IMR-90 (cell line): ENCODE data around the gene ROR2. TPM values are rescaled to one million over a fixed set of nuclear protein-coding genes. Genes with fewer than 3 reads are reported as not detected.

ENCODE experiments used
- ATAC-seq: fragments of 200-7000 bp; cut with Tn5 transposase; 2 replicates; pipeline ENCODE4 v1.9.1; 2020; ENCODE audit warnings: low read depth, mild to moderate bottlenecking, moderate library complexity
- BruUV-seq: library from RNA; stranded (reverse); fragments of 400-500 nt; replicated peaks from 2 replicates; lab custom pipeline; 2021; lab: Mats Ljungman, UMichigan
- CTCF ChIA-PET: fragments of 300-600 bp; formaldehyde crosslinking; extraction: SDS; loops from one replicate; lab custom pipeline; 2021; ENCODE audit warnings: antibody characterized with exemption; lab: Yijun Ruan, JAX
- POLR2A ChIA-PET: fragments of 300-600 bp; sonication (Branson Sonifier 250); formaldehyde crosslinking; loops from one replicate; lab custom pipeline; 2022; ENCODE audit warnings: antibody characterized with exemption; ENCODE audit not compliant: unreplicated experiment; lab: Charles Lee
- DNase-seq: peaks from one replicate; pipeline ENCODE4 v3.0.0; 2013
- H2AFZ ChIP-seq: replicated peaks from 2 replicates; pipeline ENCODE3; 2013; ENCODE audit warnings: low read length, mild to moderate bottlenecking; ENCODE audit not compliant: poor library complexity
- H2AK5ac ChIP-seq: 2 replicates; pipeline ENCODE4 v1.6.1; 2013; ENCODE audit warnings: low read depth, low read length, inconsistent platforms
- H2AK9ac ChIP-seq: replicated peaks from 2 replicates; pipeline ENCODE3; 2013; ENCODE audit warnings: mild to moderate bottlenecking, low read depth, low read length, moderate library complexity; ENCODE audit not compliant: poor library complexity
- H2BK120ac ChIP-seq: 2 replicates; pipeline ENCODE4 v1.6.1; 2013; ENCODE audit warnings: low read depth, low read length, inconsistent platforms
- H2BK15ac ChIP-seq: 3 replicates; pipeline ENCODE4 v1.6.1; 2013; ENCODE audit warnings: low read depth, low read length, inconsistent platforms
- H2BK20ac ChIP-seq: 2 replicates; pipeline ENCODE4 v1.6.1; 2013; ENCODE audit warnings: low read depth, mild to moderate bottlenecking, inconsistent platforms, low read length, moderate library complexity
- H2BK5ac ChIP-seq: 2 replicates; pipeline ENCODE4 v1.6.1; 2013; ENCODE audit warnings: mild to moderate bottlenecking, low read depth, low read length, inconsistent platforms; ENCODE audit not compliant: poor library complexity, severe bottlenecking
- H3K14ac ChIP-seq: replicated peaks from 2 replicates; pipeline ENCODE4 v1.6.1; 2013; ENCODE audit warnings: low read depth, low read length, inconsistent platforms
- H3K18ac ChIP-seq: 2 replicates; pipeline ENCODE4 v1.6.1; 2013; ENCODE audit warnings: low read depth, low read length, control low read depth
- H3K23ac ChIP-seq: 2 replicates; pipeline ENCODE4 v1.6.1; 2013; ENCODE audit warnings: low read depth, low read length, inconsistent platforms
- H3K27ac ChIP-seq: 2 replicates; pipeline ENCODE4 v1.5.1; 2013; ENCODE audit warnings: mild to moderate bottlenecking, control low read depth, low read length; ENCODE audit not compliant: insufficient read depth
- H3K27me3 ChIP-seq: 2 replicates; pipeline ENCODE4 v1.6.1; 2013; ENCODE audit warnings: low read length; ENCODE audit not compliant: control insufficient read depth, insufficient read depth
- H3K36me3 ChIP-seq: 2 replicates; pipeline ENCODE4 v1.6.1; 2013; ENCODE audit warnings: low read length, mixed read lengths; ENCODE audit not compliant: control insufficient read depth, insufficient read depth
- H3K4ac ChIP-seq: 2 replicates; pipeline ENCODE4 v1.6.1; 2013; ENCODE audit warnings: low read depth, low read length, inconsistent platforms
- H3K4me1 ChIP-seq: 2 replicates; pipeline ENCODE4 v1.6.1; 2013; ENCODE audit warnings: low read length, mixed read lengths; ENCODE audit not compliant: control insufficient read depth, insufficient read depth
- H3K4me2 ChIP-seq: 2 replicates; pipeline ENCODE4 v1.6.1; 2013; ENCODE audit warnings: low read depth, mild to moderate bottlenecking, control low read depth, low read length, moderate library complexity
- H3K4me3 ChIP-seq: 2 replicates; pipeline ENCODE4 v1.5.1; 2013; ENCODE audit warnings: low read depth, mild to moderate bottlenecking, control low read depth, low read length, moderate library complexity; ENCODE audit not compliant: insufficient read depth
- H3K56ac ChIP-seq: 2 replicates; pipeline ENCODE4 v1.6.1; 2013; ENCODE audit warnings: low read length, inconsistent platforms; ENCODE audit not compliant: insufficient read depth; ENCODE audit errors: extremely low read depth
- H3K79me1 ChIP-seq, 2 experiments: 2 replicates each; pipeline ENCODE4 v1.6.1; 2013; ENCODE audit warnings: low read length in 2 of 2, inconsistent platforms in 1 of 2, low read depth in 1 of 2
- H3K9ac ChIP-seq: 2 replicates; pipeline ENCODE4 v1.6.1; 2013; ENCODE audit warnings: low read depth, low read length, control low read depth
- H3K9me1 ChIP-seq: 2 replicates; pipeline ENCODE4 v1.6.1; 2013; ENCODE audit warnings: low read length, inconsistent platforms; ENCODE audit not compliant: insufficient read depth
- H3K9me3 ChIP-seq: 2 replicates; pipeline ENCODE4 v1.6.1; 2013; ENCODE audit warnings: low read length; ENCODE audit not compliant: control insufficient read depth, insufficient read depth
- H4K20me1 ChIP-seq: 2 replicates; pipeline ENCODE4 v1.6.1; 2013; ENCODE audit warnings: low read length, inconsistent platforms; ENCODE audit not compliant: insufficient read depth
- H4K5ac ChIP-seq: 2 replicates; pipeline ENCODE4 v1.6.1; 2013; ENCODE audit warnings: mild to moderate bottlenecking, low read depth, low read length, control low read depth
- H4K8ac ChIP-seq, 2 experiments: 2 replicates each; pipeline ENCODE4 v1.6.1; 2013; ENCODE audit warnings: low read depth in 2 of 2, low read length in 2 of 2, control low read depth in 1 of 2, inconsistent platforms in 1 of 2
- H4K91ac ChIP-seq: 2 replicates; pipeline ENCODE4 v1.6.1; 2013; ENCODE audit warnings: low read depth, low read length, inconsistent platforms; ENCODE audit not compliant: insufficient read depth
- BHLHE40 ChIP-seq: fragments of 150-350 bp; IDR thresholded peaks from 2 replicates; pipeline ENCODE4 v1.6.1; 2016; ENCODE audit warnings: mild to moderate bottlenecking, low read depth, low read length
- CEBPB ChIP-seq: IDR thresholded peaks from 2 replicates; pipeline ENCODE4 v1.6.1; 2012; ENCODE audit warnings: low read depth, low read length, improper control_type of control experiment
- FOS ChIP-seq: fragments of 150-350 bp; IDR thresholded peaks from 2 replicates; pipeline ENCODE4 v1.6.1; 2016; ENCODE audit warnings: low read depth, low read length
- MAFK ChIP-seq: IDR thresholded peaks from 2 replicates; pipeline ENCODE4 v1.6.1; 2012; ENCODE audit warnings: low read depth, low read length, improper control_type of control experiment
- MAZ ChIP-seq: IDR thresholded peaks from 2 replicates; pipeline ENCODE4 v1.6.1; 2012; ENCODE audit warnings: low read depth, mild to moderate bottlenecking, low read length, improper control_type of control experiment, moderate library complexity, borderline replicate concordance
- MXI1 ChIP-seq: IDR thresholded peaks from 2 replicates; pipeline ENCODE4 v1.6.1; 2012; ENCODE audit warnings: low read depth, mild to moderate bottlenecking, low read length, moderate library complexity, borderline replicate concordance
- NFE2L2 ChIP-seq: fragments of 150-350 bp; IDR thresholded peaks from 2 replicates; pipeline ENCODE4 v1.6.1; 2016; ENCODE audit warnings: low read depth, mild to moderate bottlenecking, low read length
- RAD21 ChIP-seq: IDR thresholded peaks from 2 replicates; pipeline ENCODE4 v1.6.1; 2012; ENCODE audit warnings: low read length, improper control_type of control experiment
- RFX5 ChIP-seq: IDR thresholded peaks from 2 replicates; pipeline ENCODE4 v1.8.0; 2012; ENCODE audit warnings: low read depth, mild to moderate bottlenecking, low read length, moderate library complexity
- SMC3 ChIP-seq: fragments of 150-350 bp; IDR thresholded peaks from 2 replicates; pipeline ENCODE4 v1.6.1; 2016; ENCODE audit warnings: low read depth, mild to moderate bottlenecking, antibody characterized with exemption, low read length, moderate library complexity
- WGBS, 2 experiments: methylation state at CpG; one replicate each; pipeline versions ENCODE4 v1.1.5 to v1.1.7; 2013; ENCODE audit warnings: missing lambda C conversion rate in 2 of 2; ENCODE audit not compliant: insufficient read length in 1 of 2; ENCODE audit errors: extremely low coverage in 2 of 2; 5-methylcytosine and 5-hydroxymethylcytosine counted together
- dilution Hi-C: fragments of 300-500 bp; cut with HindIII; formaldehyde crosslinking; loops from one replicate; pipeline ENCODE4 v1.14.3; 2018; ENCODE audit warnings: low sequenced_read_pairs; ENCODE audit not compliant: unreplicated experiment
- in situ Hi-C: fragments of 300-500 bp; cut with MboI; formaldehyde crosslinking; loops from 3 replicates; pipeline ENCODE4 v1.14.3; 2019; ENCODE audit warnings: low sequenced_read_pairs, inconsistent platforms, mixed read lengths
- intact Hi-C: fragments of 100-400 bp; cut with micrococcal nuclease; formaldehyde crosslinking; loops from 2 replicates; pipeline ENCODE4 v1.10.0; 2022
- polyA plus RNA-seq, 3 experiments: library from polyadenylated mRNA; depleted of rRNA; stranded (reverse); fragments of >200 nt; gene quantifications; 2 replicates each; pipeline ENCODE4 v1.2.3, GENCODE V29; 2012; ENCODE audit warnings: low replicate concordance in 1 of 3
- total RNA-seq: library from RNA; depleted of rRNA; stranded (reverse); fragments of >200 nt; gene quantifications from 2 replicates; pipeline ENCODE4 v1.2.3, GENCODE V29; 2012
- TF ChIP-seq, protein P1 (sequence below): fragments of 150-350 bp; IDR thresholded peaks from 2 replicates; pipeline ENCODE4 v1.6.1; 2017; ENCODE audit warnings: mild to moderate bottlenecking, antibody characterized with exemption, low read length, low read depth
- TF ChIP-seq, protein P2 (sequence below): conservative IDR thresholded peaks from 2 replicates; pipeline ENCODE4 v1.5.1; 2012; ENCODE audit warnings: mild to moderate bottlenecking, low read depth, low read length, improper control_type of control experiment
- TF ChIP-seq, protein P3 (sequence below): fragments of 150-350 bp; IDR thresholded peaks from 2 replicates; pipeline ENCODE4 v1.6.1; 2016; ENCODE audit warnings: low read depth, mild to moderate bottlenecking, low read length, moderate library complexity, borderline replicate concordance

ROR2 gene
- total and polyA plus RNA-seq, 2 of the 4 experiments (the other 2 are of a cell fraction) = 2.3 to 4.8 TPM

DNA sequence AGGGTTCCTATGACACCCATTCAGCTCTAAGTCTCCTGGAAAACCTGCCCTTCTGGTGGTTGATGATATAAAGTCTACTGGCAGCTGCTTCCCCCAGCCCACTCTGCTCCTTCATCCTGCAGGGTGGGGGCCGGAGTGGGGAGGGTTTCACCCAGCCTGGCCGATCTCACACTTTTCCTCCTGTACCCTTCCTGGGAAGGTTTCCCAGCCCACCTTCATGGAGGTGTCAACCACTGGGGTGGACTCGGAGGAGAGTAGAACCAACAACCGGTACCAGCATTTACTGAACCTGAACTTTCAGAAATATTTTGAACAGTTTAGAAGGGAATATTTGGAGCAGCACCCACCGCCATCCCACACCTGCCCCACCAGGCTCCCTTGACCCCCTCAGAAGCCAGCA is 30.4 kb downstream of the ROR2 start:
- Histone ChIP-seq H4K20me1 (peaks cover 21% of the 10 kb centered on the region), H3K9ac (no peak overlapping the region), H2AK5ac (no peak overlapping the region), H3K56ac (no peak overlapping the region), H2BK5ac (no peak overlapping the region), H2AFZ (no peak overlapping the region), H3K14ac (no peak overlapping the region), H3K4me3 (no peak overlapping the region), H2AK9ac (no peak overlapping the region), H3K9me1 (peaks cover 6% of the 10 kb centered on the region; the same call in 1 of the 2 replicates), H4K91ac (no peak overlapping the region), H4K8ac (no peak overlapping the region), H3K4ac (no peak overlapping the region), H3K9me3 (no peaks in the 10 kb centered on the region), H3K18ac (no peak overlapping the region), H3K79me1 (peaks cover 0 to 7% of the 10 kb centered on the region in 2 experiments; a peak in 1 of 4 replicates), H4K5ac (no peak overlapping the region), H2BK15ac (no peak overlapping the region), H3K27ac (no peak overlapping the region), H3K27me3 (no peaks in the 10 kb centered on the region; the same call in 1 of the 2 replicates), H3K4me2 (no peak overlapping the region), H3K36me3 (peaks cover 5% of the 10 kb centered on the region; the same call in 1 of the 2 replicates), H3K23ac (no peak overlapping the region), H3K4me1 (peaks cover 4% of the 10 kb centered on the region; the same call in 1 of the 2 replicates), H2BK120ac (no peak overlapping the region), H2BK20ac (no peak overlapping the region)
- intact Hi-C loops = no loop called here
- WGBS, 2 experiments = no CpG with 5 or more reads among the region's 5 CpGs
- dilution Hi-C loops = no loop called here
- ChIA-PET POLR2A (no interaction called here), CTCF (no interaction called here)
- ATAC-seq = no peak
- TF ChIP-seq RAD21 (no peak), CEBPB (no peak), MAZ (no peak), MAFK (no peak), FOS (no peak), SMC3 (no peak), MXI1 (no peak), RFX5 (no peak), NFE2L2 (no peak), BHLHE40 (no peak)
- TF ChIP-seq, protein P1, sequence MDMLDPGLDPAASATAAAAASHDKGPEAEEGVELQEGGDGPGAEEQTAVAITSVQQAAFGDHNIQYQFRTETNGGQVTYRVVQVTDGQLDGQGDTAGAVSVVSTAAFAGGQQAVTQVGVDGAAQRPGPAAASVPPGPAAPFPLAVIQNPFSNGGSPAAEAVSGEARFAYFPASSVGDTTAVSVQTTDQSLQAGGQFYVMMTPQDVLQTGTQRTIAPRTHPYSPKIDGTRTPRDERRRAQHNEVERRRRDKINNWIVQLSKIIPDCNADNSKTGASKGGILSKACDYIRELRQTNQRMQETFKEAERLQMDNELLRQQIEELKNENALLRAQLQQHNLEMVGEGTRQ = no peak
- TF ChIP-seq, protein P2, sequence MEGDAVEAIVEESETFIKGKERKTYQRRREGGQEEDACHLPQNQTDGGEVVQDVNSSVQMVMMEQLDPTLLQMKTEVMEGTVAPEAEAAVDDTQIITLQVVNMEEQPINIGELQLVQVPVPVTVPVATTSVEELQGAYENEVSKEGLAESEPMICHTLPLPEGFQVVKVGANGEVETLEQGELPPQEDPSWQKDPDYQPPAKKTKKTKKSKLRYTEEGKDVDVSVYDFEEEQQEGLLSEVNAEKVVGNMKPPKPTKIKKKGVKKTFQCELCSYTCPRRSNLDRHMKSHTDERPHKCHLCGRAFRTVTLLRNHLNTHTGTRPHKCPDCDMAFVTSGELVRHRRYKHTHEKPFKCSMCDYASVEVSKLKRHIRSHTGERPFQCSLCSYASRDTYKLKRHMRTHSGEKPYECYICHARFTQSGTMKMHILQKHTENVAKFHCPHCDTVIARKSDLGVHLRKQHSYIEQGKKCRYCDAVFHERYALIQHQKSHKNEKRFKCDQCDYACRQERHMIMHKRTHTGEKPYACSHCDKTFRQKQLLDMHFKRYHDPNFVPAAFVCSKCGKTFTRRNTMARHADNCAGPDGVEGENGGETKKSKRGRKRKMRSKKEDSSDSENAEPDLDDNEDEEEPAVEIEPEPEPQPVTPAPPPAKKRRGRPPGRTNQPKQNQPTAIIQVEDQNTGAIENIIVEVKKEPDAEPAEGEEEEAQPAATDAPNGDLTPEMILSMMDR = no peak
- TF ChIP-seq, protein P3, sequence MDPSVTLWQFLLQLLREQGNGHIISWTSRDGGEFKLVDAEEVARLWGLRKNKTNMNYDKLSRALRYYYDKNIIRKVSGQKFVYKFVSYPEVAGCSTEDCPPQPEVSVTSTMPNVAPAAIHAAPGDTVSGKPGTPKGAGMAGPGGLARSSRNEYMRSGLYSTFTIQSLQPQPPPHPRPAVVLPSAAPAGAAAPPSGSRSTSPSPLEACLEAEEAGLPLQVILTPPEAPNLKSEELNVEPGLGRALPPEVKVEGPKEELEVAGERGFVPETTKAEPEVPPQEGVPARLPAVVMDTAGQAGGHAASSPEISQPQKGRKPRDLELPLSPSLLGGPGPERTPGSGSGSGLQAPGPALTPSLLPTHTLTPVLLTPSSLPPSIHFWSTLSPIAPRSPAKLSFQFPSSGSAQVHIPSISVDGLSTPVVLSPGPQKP = no peak
- no peak for DNase-seq
- in situ Hi-C loops = no loop called here
- BruUV-seq = no TSS peak
